Measurements from ENCODE around the gene UGDH. TPM values are rescaled to one million over a fixed set of nuclear protein-coding genes. Genes with fewer than 3 reads are reported as not detected.

UGDH gene
- total and polyA plus RNA-seq, 2 of the 13 experiments (the other 11 are each of a cell fraction or from before 2014, with no cell fraction given) = 99.0 to 384 TPM

DNA sequence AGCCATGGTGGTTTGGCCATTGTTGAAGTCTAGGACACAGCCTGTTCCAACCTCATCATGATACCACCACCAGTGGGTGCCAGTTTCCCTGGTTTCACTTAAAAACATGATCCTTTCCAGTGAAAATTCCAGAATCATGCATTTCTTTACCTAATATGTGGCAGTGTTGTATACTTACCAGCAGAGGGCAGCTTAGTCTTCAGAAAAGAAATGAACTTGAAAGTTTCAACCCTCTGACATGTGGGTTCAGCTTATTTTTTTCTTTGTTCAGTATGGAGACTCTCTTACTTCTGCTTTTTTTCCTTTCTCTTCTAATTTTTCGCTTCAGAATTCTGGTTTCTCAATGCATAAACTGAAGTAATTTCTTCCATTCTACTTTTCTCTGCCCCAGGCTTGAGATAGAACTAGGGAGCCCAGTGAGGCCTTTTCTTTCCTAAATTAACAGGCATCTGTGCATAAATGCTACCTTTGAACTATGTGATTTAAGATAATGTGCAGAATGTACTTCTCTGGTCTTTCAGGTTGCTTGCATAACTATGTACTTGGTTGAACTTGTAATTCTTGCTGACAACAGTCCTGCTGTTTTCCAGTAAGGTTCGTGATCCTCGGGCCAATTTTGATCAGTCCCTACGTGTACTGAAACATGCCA lies 57.7 kb downstream of the UGDH start (continued):
- TF ChIP-seq REST (IDR thresholded peaks at IDR 0.05; ENCODE audit: borderline replicate concordance in 1 of 2, low read depth in 1 of 2, low read length in 2 of 2) (no peak), SNRNP70 (IDR thresholded peaks at IDR 0.05; ENCODE audit: low read depth, low read length) (no peak), CEBPG (CRISPR knock-in tag; IDR thresholded peaks at IDR 0.05) (peak; percentile 49), HMGXB4 (CRISPR knock-in tag; IDR thresholded peaks at IDR 0.05; ENCODE audit: borderline replicate concordance in 1 of 2, low read depth in 1 of 2) (peak; percentile 73 to 87), ZNF674 (CRISPR knock-in tag; IDR thresholded peaks at IDR 0.05; ENCODE audit: low read depth) (no peak), CSRNP1 (CRISPR knock-in tag; IDR thresholded peaks at IDR 0.05) (no peak), JDP2 (CRISPR knock-in tag; IDR thresholded peaks at IDR 0.05; ENCODE audit: borderline replicate concordance) (no peak), ZNF879 (CRISPR knock-in tag; IDR thresholded peaks at IDR 0.05) (no peak), SOX13 (IDR thresholded peaks at IDR 0.05) (no peak), SOX13 (CRISPR knock-in tag; conservative IDR thresholded peaks at IDR 0.05 in 1 of 2, IDR thresholded peaks at IDR 0.05 in 1 of 2) (no peak), IRX3 (CRISPR knock-in tag; IDR thresholded peaks at IDR 0.05; ENCODE audit: borderline replicate concordance, low read depth) (no peak)
- TF ChIP-seq, protein P1, sequence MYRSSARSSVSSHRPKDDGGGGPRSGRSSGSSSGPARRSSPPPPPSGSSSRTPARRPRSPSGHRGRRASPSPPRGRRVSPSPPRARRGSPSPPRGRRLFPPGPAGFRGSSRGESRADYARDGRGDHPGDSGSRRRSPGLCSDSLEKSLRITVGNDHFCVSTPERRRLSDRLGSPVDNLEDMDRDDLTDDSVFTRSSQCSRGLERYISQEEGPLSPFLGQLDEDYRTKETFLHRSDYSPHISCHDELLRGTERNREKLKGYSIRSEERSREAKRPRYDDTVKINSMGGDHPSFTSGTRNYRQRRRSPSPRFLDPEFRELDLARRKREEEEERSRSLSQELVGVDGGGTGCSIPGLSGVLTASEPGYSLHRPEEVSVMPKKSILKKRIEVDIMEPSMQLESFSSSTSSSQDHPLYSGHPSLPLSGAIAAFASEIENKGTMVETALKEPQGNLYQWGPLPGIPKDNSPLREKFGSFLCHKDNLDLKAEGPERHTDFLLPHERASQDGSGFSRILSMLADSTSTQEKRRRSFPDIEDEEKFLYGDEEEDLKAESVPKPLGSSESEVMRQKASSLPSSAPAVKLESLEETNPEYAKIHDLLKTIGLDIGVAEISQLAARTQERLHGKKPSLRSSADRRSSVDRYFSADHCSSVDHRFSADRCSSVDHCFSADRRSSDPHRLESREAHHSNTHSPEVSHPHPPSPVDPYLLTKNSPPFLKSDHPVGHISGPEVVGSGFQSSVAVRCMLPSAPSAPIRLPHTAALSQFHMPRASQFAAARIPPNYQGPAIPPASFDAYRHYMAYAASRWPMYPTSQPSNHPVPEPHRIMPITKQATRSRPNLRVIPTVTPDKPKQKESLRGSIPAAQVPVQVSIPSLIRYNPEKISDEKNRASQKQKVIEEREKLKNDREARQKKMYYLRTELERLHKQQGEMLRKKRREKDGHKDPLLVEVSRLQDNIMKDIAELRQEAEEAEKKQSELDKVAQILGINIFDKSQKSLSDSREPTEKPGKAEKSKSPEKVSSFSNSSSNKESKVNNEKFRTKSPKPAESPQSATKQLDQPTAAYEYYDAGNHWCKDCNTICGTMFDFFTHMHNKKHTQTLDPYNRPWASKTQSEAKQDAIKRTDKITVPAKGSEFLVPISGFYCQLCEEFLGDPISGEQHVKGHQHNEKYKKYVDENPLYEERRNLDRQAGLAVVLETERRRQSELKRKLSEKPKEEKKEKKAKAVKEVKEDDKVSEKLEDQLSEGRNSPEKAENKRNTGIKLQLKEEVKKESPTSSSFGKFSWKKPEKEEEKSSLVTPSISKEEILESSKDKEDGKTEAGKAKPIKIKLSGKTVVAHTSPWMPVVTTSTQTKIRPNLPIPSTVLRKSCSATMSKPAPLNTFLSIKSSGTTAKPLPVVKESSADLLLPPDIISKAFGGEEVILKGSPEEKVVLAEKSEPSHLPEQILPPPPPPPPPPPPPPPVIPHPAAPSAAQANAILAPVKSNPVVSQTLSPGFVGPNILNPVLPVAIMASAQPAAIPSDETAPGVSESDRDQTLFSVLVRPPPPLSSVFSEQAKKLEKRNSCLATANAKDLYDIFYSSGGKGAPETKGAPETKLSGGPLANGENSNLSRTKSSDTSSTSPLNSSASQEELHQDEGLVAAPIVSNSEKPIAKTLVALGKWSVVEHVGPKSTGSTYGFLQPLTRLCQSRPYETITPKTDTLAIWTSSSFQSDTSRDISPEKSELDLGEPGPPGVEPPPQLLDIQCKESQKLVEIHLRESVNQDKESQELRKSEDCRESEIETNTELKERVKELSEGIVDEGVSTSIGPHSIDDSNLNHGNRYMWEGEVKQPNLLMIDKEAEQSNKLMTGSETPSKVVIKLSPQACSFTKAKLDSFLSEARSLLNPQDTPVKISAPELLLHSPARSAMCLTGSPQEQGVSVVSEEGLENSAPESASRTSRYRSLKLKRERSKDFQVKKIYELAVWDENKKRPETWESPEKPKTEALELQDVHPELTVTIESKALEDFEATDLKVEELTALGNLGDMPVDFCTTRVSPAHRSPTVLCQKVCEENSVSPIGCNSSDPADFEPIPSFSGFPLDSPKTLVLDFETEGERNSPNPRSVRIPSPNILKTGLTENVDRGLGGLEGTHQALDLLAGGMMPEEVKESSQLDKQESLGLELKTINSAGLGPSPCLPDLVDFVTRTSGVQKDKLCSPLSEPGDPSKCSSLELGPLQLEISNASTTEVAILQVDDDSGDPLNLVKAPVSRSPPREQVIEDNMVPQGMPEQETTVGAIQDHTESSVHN (CRISPR knock-in tag; IDR thresholded peaks at IDR 0.05) = no peak
